HCT116 (cell line): ENCODE measurements around the gene SYCE1L. TPM values are rescaled to one million over a fixed set of nuclear protein-coding genes. Genes with fewer than 3 reads are reported as not detected.
A peak's percentile ranks its signal among the peaks of the same experiment; 100 is the strongest.

Experiments used
- ATAC-seq: fragments of 200-7000 bp; cut with Tn5 transposase; 2 replicates; pipeline ENCODE4 v1.9.1; 2020; ENCODE audit warnings: mild to moderate bottlenecking, moderate library complexity
- BruUV-seq: library from RNA; stranded (reverse); fragments of 400-500 nt; replicated peaks from 2 replicates; lab custom pipeline; 2021; lab: Mats Ljungman, UMichigan
- CTCF ChIA-PET: fragments of 300-600 bp; sonication (Branson Sonifier 250); formaldehyde crosslinking; loops from one replicate; lab custom pipeline; 2021; ENCODE audit warnings: antibody characterized with exemption; lab: Charles Lee
- POLR2A ChIA-PET: fragments of 300-600, 350-600 bp; sonication (Branson Sonifier 250); formaldehyde crosslinking; loops from one replicate; lab custom pipeline; 2021; ENCODE audit warnings: antibody characterized with exemption; lab: Charles Lee
- RAD21 ChIA-PET, 2 experiments: fragments of 300-600 bp; sonication (Branson Sonifier 250); formaldehyde crosslinking; loops; one replicate each; lab custom pipeline; 2023; ENCODE audit warnings: low total read pairs in 2 of 2; ENCODE audit not compliant: uncharacterized antibody in 2 of 2, unreplicated experiment in 2 of 2, low non-redundant PET in 1 of 2; lab: Charles Lee
- DNase-seq: peaks from one replicate; pipeline ENCODE4 v3.0.0-alpha.2; 2010; ENCODE audit warnings: low read depth, low spot score
- H2AFZ ChIP-seq: fragments of 200-600 bp; shearing (Covaris generic), sonication (generic); 2 replicates; pipeline ENCODE4 v1.6.1; 2017; ENCODE audit warnings: low read depth, mixed run types, mixed read lengths, antibody characterized with exemption, low read length; ENCODE audit not compliant: poor library complexity, severe bottlenecking
- H3K27ac ChIP-seq: 2 replicates; pipeline ENCODE4 v1.5.1; 2012; ENCODE audit warnings: low read depth, low read length
- H3K27me3 ChIP-seq: fragments of 200-600 bp; sonication (generic); 2 replicates; pipeline ENCODE4 v1.6.1; 2016; ENCODE audit warnings: mixed run types, low read length, mixed read lengths; ENCODE audit not compliant: insufficient read depth
- H3K36me3 ChIP-seq, 2 experiments: fragments of 200-500 bp in 1 of 2; fragments of 200-600 bp in 1 of 2; sonication (Bioruptor generic) in 1 of 2; sonication (generic) in 1 of 2; 2 replicates each; pipeline versions ENCODE4 v1.5.1 to v1.6.1; 2014 to 2016; ENCODE audit warnings: low read length in 2 of 2, inconsistent platforms in 1 of 2, mixed read lengths in 1 of 2, mixed run types in 1 of 2; ENCODE audit not compliant: insufficient read depth in 2 of 2, control insufficient read depth in 1 of 2
- H3K4me1 ChIP-seq, 2 experiments: fragments of 200-600 bp in 1 of 2; sonication (generic) in 1 of 2; 2 replicates each; pipeline versions ENCODE4 v1.5.1 to v1.6.1; 2012 to 2017; ENCODE audit warnings: low read length in 2 of 2, inconsistent platforms in 1 of 2, mild to moderate bottlenecking in 1 of 2, mixed read lengths in 1 of 2, mixed run types in 1 of 2, moderate library complexity in 1 of 2; ENCODE audit not compliant: insufficient read depth in 2 of 2, control insufficient read depth in 1 of 2
- H3K4me2 ChIP-seq: fragments of 200-600 bp; sonication (generic); 2 replicates; pipeline ENCODE4 v1.6.1; 2017; ENCODE audit warnings: mixed run types, low read length, mixed read lengths
- H3K4me3 ChIP-seq, 2 experiments: fragments of 200-600 bp in 1 of 2; sonication (generic) in 1 of 2; replicated peaks in 1 of 2; 2 replicates each; pipeline ENCODE4 v1.5.1; 2011 to 2016; ENCODE audit warnings: low read length in 2 of 2, control low read depth in 1 of 2, low read depth in 1 of 2, mild to moderate bottlenecking in 1 of 2, mixed read lengths in 1 of 2, mixed run types in 1 of 2
- H3K79me2 ChIP-seq: fragments of 200-600 bp; sonication (generic); 2 replicates; pipeline ENCODE4 v1.6.1; 2017; ENCODE audit warnings: mild to moderate bottlenecking, mixed run types, low read length, moderate library complexity, mixed read lengths; ENCODE audit not compliant: insufficient read depth
- H3K9ac ChIP-seq: fragments of 200-600 bp; sonication (generic); 2 replicates; pipeline ENCODE4 v1.6.1; 2016; ENCODE audit warnings: low read length, mixed read lengths
- H3K9me2 ChIP-seq: fragments of 200-600 bp; sonication (generic), shearing (Covaris generic); 2 replicates; pipeline ENCODE4 v1.6.1; 2017; ENCODE audit warnings: mixed run types, mild to moderate bottlenecking, moderate library complexity; ENCODE audit not compliant: insufficient read depth
- H3K9me3 ChIP-seq, 2 experiments: fragments of 200-500 bp in 1 of 2; fragments of 200-600 bp in 1 of 2; sonication (Bioruptor generic) in 1 of 2; sonication (generic) in 1 of 2; 2 replicates each; pipeline ENCODE4 v1.6.1; 2014 to 2017; ENCODE audit warnings: low read length in 2 of 2, mixed read lengths in 2 of 2, inconsistent platforms in 1 of 2, low read depth in 1 of 2, mild to moderate bottlenecking in 1 of 2, mixed run types in 1 of 2, moderate library complexity in 1 of 2; ENCODE audit not compliant: control insufficient read depth in 1 of 2, insufficient read depth in 1 of 2
- H4K20me1 ChIP-seq: fragments of 200-600 bp; sonication (generic), shearing (Covaris generic); 2 replicates; pipeline ENCODE4 v1.6.1; 2017; ENCODE audit warnings: mixed run types, mild to moderate bottlenecking, moderate library complexity; ENCODE audit not compliant: insufficient read depth
- EGR1 ChIP-seq: IDR thresholded peaks from 2 replicates; pipeline ENCODE4 v1.6.1; 2012; ENCODE audit warnings: low read depth
- ELF1 ChIP-seq: IDR thresholded peaks from 2 replicates; pipeline ENCODE4 v1.6.1; 2012; ENCODE audit warnings: low read depth, borderline replicate concordance
- EZH2 ChIP-seq: fragments of 200-600 bp; sonication (generic); IDR thresholded peaks from 2 replicates; pipeline ENCODE4 v1.6.1; 2017; ENCODE audit warnings: antibody characterized with exemption, mixed run types
- EZH2phosphoT487 ChIP-seq: fragments of 200-600 bp; IDR thresholded peaks from 2 replicates; pipeline ENCODE4 v1.6.1; 2018; ENCODE audit warnings: antibody characterized with exemption, borderline replicate concordance
- FOSL1 ChIP-seq: IDR thresholded peaks from 2 replicates; pipeline ENCODE4 v1.6.1; 2012; ENCODE audit warnings: low read depth
- JUND ChIP-seq: IDR thresholded peaks from 2 replicates; pipeline ENCODE4 v1.6.1; 2012
- MAX ChIP-seq: IDR thresholded peaks from 2 replicates; pipeline ENCODE4 v1.6.1; 2012
- POLR2A ChIP-seq: IDR thresholded peaks from 2 replicates; pipeline ENCODE4 v1.7.0; 2011; ENCODE audit warnings: borderline replicate concordance; ENCODE audit not compliant: insufficient read depth, insufficient read length; ENCODE audit errors: extremely low read depth
- POLR2AphosphoS5 ChIP-seq: IDR thresholded peaks from 2 replicates; pipeline ENCODE4 v1.6.1; 2011; ENCODE audit warnings: mild to moderate bottlenecking, low read depth, low read length, moderate library complexity
- REST ChIP-seq: IDR thresholded peaks from 2 replicates; pipeline ENCODE4 v1.6.1; 2012; ENCODE audit warnings: low read depth
- SIN3A ChIP-seq: IDR thresholded peaks from 2 replicates; pipeline ENCODE4 v1.6.1; 2012; ENCODE audit warnings: low read depth
- SRF ChIP-seq: IDR thresholded peaks from 2 replicates; pipeline ENCODE4 v1.6.1; 2012; ENCODE audit warnings: low read depth
- TCF7L2 ChIP-seq: IDR thresholded peaks from 2 replicates; pipeline ENCODE4 v1.7.0; 2011; ENCODE audit warnings: borderline replicate concordance, inconsistent platforms; ENCODE audit not compliant: insufficient read depth, insufficient read length; ENCODE audit errors: extremely low read depth
- YY1 ChIP-seq: IDR thresholded peaks from 2 replicates; pipeline ENCODE4 v1.6.1; 2011; ENCODE audit warnings: low read length, low read depth, moderate library complexity, mild to moderate bottlenecking; ENCODE audit not compliant: insufficient replicate concordance; ENCODE audit errors: extremely low read depth
- ZFX ChIP-seq: fragments of 450-650 bp; IDR thresholded peaks from 2 replicates; pipeline ENCODE4 v1.6.1; 2017
- ZNF274 ChIP-seq: fragments of 200-500 bp; sonication (Bioruptor generic); IDR thresholded peaks from 2 replicates; pipeline ENCODE4 v1.6.1; 2014; ENCODE audit warnings: mild to moderate bottlenecking, low read depth, low read length, inconsistent platforms
- intact Hi-C: fragments of 100-400 bp; cut with micrococcal nuclease; formaldehyde crosslinking; loops from 2 replicates; pipeline ENCODE4 v1.10.0; 2022
- total RNA-seq: library from RNA; stranded (reverse); gene quantifications from one replicate; pipeline ENCODE4 v1.2.1, GENCODE V29; 2021; ENCODE audit not compliant: unreplicated experiment

SYCE1L gene
- total RNA-seq, 1 experiment from 2014 or later, result 25.7 TPM

GRCh38 chr16:77190478-77191258 is 8.5 kb upstream of the SYCE1L start, which contains the start of gene MON1B (continued):
- TF ChIP-seq MAX, result no peak; the same call in none of the 2 replicates
- peak; percentile 80 for TF ChIP-seq POLR2AphosphoS5
- no peak for TF ChIP-seq EZH2phosphoT487
- TF ChIP-seq EZH2, result no peak

DNA sequence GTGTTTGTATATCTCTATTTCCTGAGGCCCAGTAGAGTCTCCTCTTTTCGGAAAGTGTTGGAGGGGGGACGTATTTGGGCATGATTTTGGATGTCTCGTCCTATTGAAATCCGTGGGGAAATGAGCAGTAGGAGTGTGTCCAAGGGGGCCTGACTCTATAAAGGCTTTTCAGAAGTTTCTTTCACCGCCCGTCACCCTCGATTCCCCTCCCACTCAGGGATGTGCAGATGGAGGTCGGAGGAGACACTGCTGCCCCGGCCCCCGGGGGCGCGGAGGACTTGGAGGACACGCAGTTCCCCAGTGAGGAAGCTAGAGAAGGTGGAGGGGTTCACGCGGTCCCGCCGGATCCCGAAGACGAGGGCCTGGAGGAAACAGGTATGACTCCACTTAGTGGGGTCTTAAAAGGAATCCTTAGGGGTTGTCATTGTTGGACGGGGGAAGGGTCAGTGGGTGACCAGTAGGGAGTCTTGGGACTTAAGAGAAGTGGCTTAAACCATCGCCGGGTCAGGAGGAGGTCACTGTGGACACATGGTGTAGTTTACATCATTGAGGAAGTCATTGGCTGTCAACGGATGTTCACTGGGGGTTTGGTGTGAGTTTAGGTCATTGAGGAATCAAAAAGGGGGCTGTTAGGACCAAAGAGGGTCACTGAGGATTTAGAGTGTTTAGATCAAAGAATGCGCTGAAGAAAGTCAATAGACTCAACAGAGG is 7.8 kb upstream of the SYCE1L start:
- Histone ChIP-seq H3K36me3 (peaks cover 3 to 8% of the 10 kb centered on the region in 2 experiments; a peak in 3 of 4 replicates), H3K4me1 (peaks cover 4 to 13% of the 10 kb centered on the region in 2 experiments; a peak in 3 of 4 replicates), H3K4me3 (peak overlapping the region; percentile 86 to 97), H3K9ac (peak overlapping the region; percentile 83), H4K20me1 (no peaks in the 10 kb centered on the region), H3K9me2 (0 out of 2 replicates have a peak, but pooled peaks cover 4% of the 10 kb centered on the region), H3K27ac (peak overlapping the region; percentile 95), H3K9me3 (no peaks in the 10 kb centered on the region), H2AFZ (no peak overlapping the region), H3K27me3 (no peaks in the 10 kb centered on the region), H3K4me2 (peak overlapping the region; percentile 88), H3K79me2 (peaks cover 25% of the 10 kb centered on the region)
- TF ChIP-seq ZNF274 (no peak), POLR2A (no peak), ELF1 (no peak), REST (no peak), ZFX (0 out of 2 replicates have a peak, but pooled peaks have one; percentile 36), YY1 (no peak), EZH2phosphoT487 (no peak), POLR2AphosphoS5 (0 out of 2 replicates have a peak, but pooled peaks have one; percentile 32), FOSL1 (no peak), JUND (no peak), SRF (no peak), TCF7L2 (no peak), SIN3A (no peak; the same call in 1 of the 2 replicates), EGR1 (0 out of 2 replicates have a peak, but pooled peaks have one; percentile 4)
- RAD21 ChIA-PET, result no interaction called here
- BruUV-seq, result TSS peak; percentile 86
- POLR2A ChIA-PET, result no interaction called here
- ATAC-seq (peak; percentile 0; the same call in 1 of the 2 replicates), DNase-seq (no peak)
- intact Hi-C loops, result loop anchor here (2.0 kb wide), 1 partner anchor 21 kb away; no protein-coding TSS in a partner anchor
- CTCF ChIA-PET, result interaction anchor here (1.2 to 1.6 kb wide), 2 partner anchors 20 to 32 kb away, joined by 5 to 6 read pairs; no protein-coding TSS in a partner anchor
